ENCODE results near the gene PASK. TPM values are rescaled to one million over a fixed set of nuclear protein-coding genes. Genes with fewer than 3 reads are reported as not detected.

The PASK gene
- polyA plus RNA-seq, 1 donor from 2014 or later: 26.0 TPM

DNA sequence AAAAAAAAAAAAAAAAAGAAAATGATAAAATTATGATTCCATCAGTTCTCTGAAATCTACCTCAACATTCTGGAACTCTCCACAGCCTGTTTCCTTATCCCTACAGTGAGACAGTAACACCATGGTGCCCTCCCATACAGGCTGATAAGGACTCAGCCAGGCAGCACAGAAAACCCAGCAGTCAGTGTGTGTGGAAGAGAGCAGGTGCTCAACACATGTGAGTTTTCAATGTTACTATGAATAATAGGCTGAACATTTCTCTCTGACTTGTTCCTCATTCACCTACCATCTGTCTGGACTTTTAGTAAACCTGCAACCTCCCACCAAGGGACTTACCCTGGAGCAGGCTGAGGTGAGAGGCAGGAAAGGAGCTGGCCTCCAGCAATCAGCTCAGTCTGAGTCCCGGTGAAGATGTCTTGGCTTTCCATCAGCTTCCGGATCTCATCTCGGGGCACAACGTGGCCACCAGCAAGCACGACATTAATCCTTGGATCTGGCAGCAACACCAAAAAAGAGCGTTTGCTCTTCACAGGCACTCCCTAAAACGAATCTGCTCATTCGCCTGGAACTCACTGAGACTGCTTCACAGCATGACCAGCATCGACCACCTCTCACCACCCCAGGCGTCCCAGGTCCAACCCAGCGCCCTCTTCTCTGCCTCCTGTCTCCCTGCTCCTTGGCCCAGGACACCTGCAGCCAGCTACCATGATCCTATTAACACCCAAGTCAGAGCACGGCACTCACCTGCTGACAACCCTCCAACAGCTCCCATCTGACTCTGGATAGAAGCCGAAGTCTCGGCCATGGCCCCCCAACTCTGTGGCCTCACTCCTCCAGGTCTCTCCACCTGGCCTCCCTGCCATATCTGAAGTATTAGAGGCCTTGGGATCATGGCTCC lies 16.5 kb downstream of the PASK start:
- no peaks in the 10 kb centered on the region for H3K27me3 ChIP-seq (ENCODE audit: insufficient read depth, low read depth, low read length)

DNA sequence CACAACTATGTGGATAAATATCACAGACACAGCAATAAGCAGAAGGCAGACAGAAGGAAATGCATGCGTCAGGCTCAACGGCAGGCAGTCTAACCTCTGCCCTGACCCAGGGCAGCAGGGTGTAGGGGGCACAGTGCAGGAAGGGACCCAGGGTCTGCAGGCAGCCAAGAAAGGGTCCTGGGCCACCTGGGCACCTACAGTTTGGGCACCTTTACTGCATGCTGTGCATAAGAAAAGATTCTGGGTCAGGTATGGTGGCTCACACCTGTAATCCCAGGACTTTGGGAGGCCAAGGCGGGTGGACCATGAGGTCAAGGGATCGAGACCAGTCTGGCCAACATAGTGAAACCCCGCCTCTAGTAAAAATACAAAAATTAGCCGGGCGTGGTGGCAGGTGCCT lies 17.7 kb downstream of the PASK start:
- Histone ChIP-seq H3K9ac (ENCODE audit: low read length) (no peak overlapping the region), H3K4me2 (ENCODE audit: low read length) (no peak overlapping the region), H4K20me1 (ENCODE audit: insufficient read depth) (no peaks in the 10 kb centered on the region), H3K27me3 (ENCODE audit: insufficient read depth, low read depth, low read length) (no peaks in the 10 kb centered on the region), H3F3A (ENCODE audit: insufficient read depth, low read length, poor library complexity, severe bottlenecking) (no peaks in the 10 kb centered on the region), H3K9me3 (ENCODE audit: low read length) (no peaks in the 10 kb centered on the region), H3K36me3 (ENCODE audit: insufficient read depth, low read length) (no peaks in the 10 kb centered on the region), H2AFZ (ENCODE audit: low read depth, low read length) (no peak overlapping the region), H3K4me3 (ENCODE audit: low read length) (no peak overlapping the region), H3K79me2 (replicated peaks; ENCODE audit: insufficient read depth, low read length) (no peaks in the 10 kb centered on the region), H3K9me2 (ENCODE audit: insufficient read depth, low read length) (no peaks in the 10 kb centered on the region), H3K27ac (ENCODE audit: low read length) (no peak overlapping the region)
- no peak for TF ChIP-seq EZH2 (IDR thresholded peaks at IDR 0.05; ENCODE audit: borderline replicate concordance, insufficient read depth, low read length, poor library complexity, severe bottlenecking)

More for the DNA sequence above, 16.5 kb downstream of the PASK start:
- H3K9me3 ChIP-seq (ENCODE audit: low read length): no peaks in the 10 kb centered on the region
- no peak overlapping the region for H3K9ac ChIP-seq (ENCODE audit: low read length)
- no peak overlapping the region for H3K4me2 ChIP-seq (ENCODE audit: low read length)
- no peaks in the 10 kb centered on the region for H3F3A ChIP-seq (ENCODE audit: insufficient read depth, low read length, poor library complexity, severe bottlenecking)
- no peak overlapping the region for H3K27ac ChIP-seq (ENCODE audit: low read length)
- no peaks in the 10 kb centered on the region for H3K79me2 ChIP-seq (replicated peaks; ENCODE audit: insufficient read depth, low read length)
- TF ChIP-seq, protein P1, sequence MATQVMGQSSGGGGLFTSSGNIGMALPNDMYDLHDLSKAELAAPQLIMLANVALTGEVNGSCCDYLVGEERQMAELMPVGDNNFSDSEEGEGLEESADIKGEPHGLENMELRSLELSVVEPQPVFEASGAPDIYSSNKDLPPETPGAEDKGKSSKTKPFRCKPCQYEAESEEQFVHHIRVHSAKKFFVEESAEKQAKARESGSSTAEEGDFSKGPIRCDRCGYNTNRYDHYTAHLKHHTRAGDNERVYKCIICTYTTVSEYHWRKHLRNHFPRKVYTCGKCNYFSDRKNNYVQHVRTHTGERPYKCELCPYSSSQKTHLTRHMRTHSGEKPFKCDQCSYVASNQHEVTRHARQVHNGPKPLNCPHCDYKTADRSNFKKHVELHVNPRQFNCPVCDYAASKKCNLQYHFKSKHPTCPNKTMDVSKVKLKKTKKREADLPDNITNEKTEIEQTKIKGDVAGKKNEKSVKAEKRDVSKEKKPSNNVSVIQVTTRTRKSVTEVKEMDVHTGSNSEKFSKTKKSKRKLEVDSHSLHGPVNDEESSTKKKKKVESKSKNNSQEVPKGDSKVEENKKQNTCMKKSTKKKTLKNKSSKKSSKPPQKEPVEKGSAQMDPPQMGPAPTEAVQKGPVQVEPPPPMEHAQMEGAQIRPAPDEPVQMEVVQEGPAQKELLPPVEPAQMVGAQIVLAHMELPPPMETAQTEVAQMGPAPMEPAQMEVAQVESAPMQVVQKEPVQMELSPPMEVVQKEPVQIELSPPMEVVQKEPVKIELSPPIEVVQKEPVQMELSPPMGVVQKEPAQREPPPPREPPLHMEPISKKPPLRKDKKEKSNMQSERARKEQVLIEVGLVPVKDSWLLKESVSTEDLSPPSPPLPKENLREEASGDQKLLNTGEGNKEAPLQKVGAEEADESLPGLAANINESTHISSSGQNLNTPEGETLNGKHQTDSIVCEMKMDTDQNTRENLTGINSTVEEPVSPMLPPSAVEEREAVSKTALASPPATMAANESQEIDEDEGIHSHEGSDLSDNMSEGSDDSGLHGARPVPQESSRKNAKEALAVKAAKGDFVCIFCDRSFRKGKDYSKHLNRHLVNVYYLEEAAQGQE (IDR thresholded peaks at IDR 0.05; ENCODE audit: borderline replicate concordance): no peak
- TF ChIP-seq MXI1 (conservative IDR thresholded peaks at IDR 0.05; ENCODE audit: poor library complexity, severe bottlenecking) (no peak), EP300 (conservative IDR thresholded peaks at IDR 0.05; ENCODE audit: poor library complexity, severe bottlenecking) (no peak), TAF1 (IDR thresholded peaks at IDR 0.05; ENCODE audit: low read depth) (no peak), EZH2 (IDR thresholded peaks at IDR 0.05; ENCODE audit: borderline replicate concordance, insufficient read depth, low read length, poor library complexity, severe bottlenecking) (no peak), SMC3 (conservative IDR thresholded peaks at IDR 0.05; ENCODE audit: poor library complexity) (no peak), POLR2AphosphoS5 (IDR thresholded peaks at IDR 0.05) (no peak), RAD21 (conservative IDR thresholded peaks at IDR 0.05) (no peak)
- TF ChIP-seq, protein P2, sequence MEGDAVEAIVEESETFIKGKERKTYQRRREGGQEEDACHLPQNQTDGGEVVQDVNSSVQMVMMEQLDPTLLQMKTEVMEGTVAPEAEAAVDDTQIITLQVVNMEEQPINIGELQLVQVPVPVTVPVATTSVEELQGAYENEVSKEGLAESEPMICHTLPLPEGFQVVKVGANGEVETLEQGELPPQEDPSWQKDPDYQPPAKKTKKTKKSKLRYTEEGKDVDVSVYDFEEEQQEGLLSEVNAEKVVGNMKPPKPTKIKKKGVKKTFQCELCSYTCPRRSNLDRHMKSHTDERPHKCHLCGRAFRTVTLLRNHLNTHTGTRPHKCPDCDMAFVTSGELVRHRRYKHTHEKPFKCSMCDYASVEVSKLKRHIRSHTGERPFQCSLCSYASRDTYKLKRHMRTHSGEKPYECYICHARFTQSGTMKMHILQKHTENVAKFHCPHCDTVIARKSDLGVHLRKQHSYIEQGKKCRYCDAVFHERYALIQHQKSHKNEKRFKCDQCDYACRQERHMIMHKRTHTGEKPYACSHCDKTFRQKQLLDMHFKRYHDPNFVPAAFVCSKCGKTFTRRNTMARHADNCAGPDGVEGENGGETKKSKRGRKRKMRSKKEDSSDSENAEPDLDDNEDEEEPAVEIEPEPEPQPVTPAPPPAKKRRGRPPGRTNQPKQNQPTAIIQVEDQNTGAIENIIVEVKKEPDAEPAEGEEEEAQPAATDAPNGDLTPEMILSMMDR (IDR thresholded peaks at IDR 0.05; ENCODE audit: poor library complexity, severe bottlenecking): no peak
- H3K4me3 ChIP-seq (ENCODE audit: low read length): no peak overlapping the region
- no peaks in the 10 kb centered on the region for H4K20me1 ChIP-seq (ENCODE audit: insufficient read depth)
- H2AFZ ChIP-seq (ENCODE audit: low read depth, low read length): no peak overlapping the region
- no peaks in the 10 kb centered on the region for H3K36me3 ChIP-seq (ENCODE audit: insufficient read depth, low read length)
- no peaks in the 10 kb centered on the region for H3K9me2 ChIP-seq (ENCODE audit: insufficient read depth, low read length)
